HepG2 (cell line): ENCODE results near the gene TOR4A. TPM values are rescaled to one million over a fixed set of nuclear protein-coding genes. Genes with fewer than 3 reads are reported as not detected.

Source experiments
- AKNA ChIP-seq: sonication (generic); formaldehyde crosslinking; IDR thresholded peaks from 2 replicates; pipeline ENCODE4 v1.4.0; 2020; ENCODE audit warnings: missing genetic modification reagents, borderline replicate concordance
- GTF3A ChIP-seq: sonication (generic); formaldehyde crosslinking; conservative IDR thresholded peaks from 2 replicates; pipeline ENCODE4 v1.4.0; 2020; ENCODE audit warnings: mild to moderate bottlenecking, missing genetic modification reagents
- KDM5B ChIP-seq: sonication (generic); formaldehyde crosslinking; IDR thresholded peaks from 2 replicates; pipeline ENCODE4 v1.4.0; 2020; ENCODE audit warnings: missing genetic modification reagents, mild to moderate bottlenecking, borderline replicate concordance
- MLXIP ChIP-seq: sonication (generic); formaldehyde crosslinking; IDR thresholded peaks from 2 replicates; pipeline ENCODE4 v1.9.0; 2021; ENCODE audit warnings: missing genetic modification reagents, borderline replicate concordance
- PATZ1 ChIP-seq: sonication (generic); formaldehyde crosslinking; IDR thresholded peaks from 2 replicates; pipeline ENCODE4 v1.4.0; 2020; ENCODE audit warnings: missing genetic modification reagents
- PAXIP1 ChIP-seq: sonication (generic); formaldehyde crosslinking; conservative IDR thresholded peaks from 2 replicates; pipeline ENCODE4 v1.4.0; 2020; ENCODE audit warnings: mild to moderate bottlenecking, missing genetic modification reagents, moderate library complexity
- POLR2AphosphoS5 ChIP-seq: IDR thresholded peaks from 2 replicates; pipeline ENCODE4 v1.6.1; 2012; ENCODE audit warnings: low read depth, low read length
- SMARCE1 ChIP-seq: fragments of 450-650 bp; IDR thresholded peaks from 2 replicates; pipeline ENCODE4 v1.6.1; 2017; ENCODE audit warnings: borderline replicate concordance
- STAG1 ChIP-seq: sonication (generic); formaldehyde crosslinking; IDR thresholded peaks from 2 replicates; pipeline ENCODE4 v1.4.0; 2020; ENCODE audit warnings: missing genetic modification reagents
- TBL1XR1 ChIP-seq: fragments of 150-350 bp; IDR thresholded peaks from 2 replicates; pipeline ENCODE4 v1.6.1; 2014; ENCODE audit warnings: borderline replicate concordance, low read length; ENCODE audit not compliant: partially characterized antibody
- ZNF24 ChIP-seq: fragments of 450-650 bp; IDR thresholded peaks from 2 replicates; pipeline ENCODE4 v1.6.1; 2017; ENCODE audit warnings: antibody characterized with exemption, mild to moderate bottlenecking
- ZNF263 ChIP-seq: sonication (generic); formaldehyde crosslinking; IDR thresholded peaks from 2 replicates; pipeline ENCODE4 v1.4.0; 2020; ENCODE audit warnings: missing genetic modification reagents
- ZNF33A ChIP-seq: sonication (generic); formaldehyde crosslinking; IDR thresholded peaks from 2 replicates; pipeline ENCODE4 v1.5.1; 2020; ENCODE audit warnings: missing genetic modification reagents, mild to moderate bottlenecking, moderate library complexity, borderline replicate concordance
- ZNF652 ChIP-seq: IDR thresholded peaks from 2 replicates; pipeline ENCODE4 v1.6.1; 2016; ENCODE audit warnings: low read depth, borderline replicate concordance
- ZNF672 ChIP-seq: sonication (generic); formaldehyde crosslinking; IDR thresholded peaks from 2 replicates; pipeline ENCODE4 v1.8.1; 2022; ENCODE audit warnings: missing genetic modification reagents
- ZNF678 ChIP-seq: sonication (generic); formaldehyde crosslinking; IDR thresholded peaks from 2 replicates; pipeline ENCODE4 v1.4.0; 2020; ENCODE audit warnings: mild to moderate bottlenecking, missing genetic modification reagents
- polyA plus RNA-seq, 8 experiments: library from polyadenylated mRNA; depleted of rRNA in 3 of 8; stranded (reverse) in 7 of 8; unstranded in 1 of 8; fragments of >200 nt; fragmentation: Illumina TruSeq in 4 of 8; extraction: Trizol in 4 of 8; gene quantifications; 2 replicates each; pipeline versions ENCODE4 v1.2.1 to v1.2.3, GENCODE V29; 2011 to 2016; ENCODE audit warnings: low read depth in 4 of 8, missing spikeins in 1 of 8, mixed read lengths in 1 of 8; ENCODE audit not compliant: insufficient read depth in 1 of 8
- total RNA-seq, 5 experiments: library from RNA; depleted of rRNA; stranded (reverse); fragments of >200 nt; fragmentation: Illumina TruSeq; extraction: Trizol; gene quantifications; 2 replicates each; pipeline ENCODE4 v1.2.3, GENCODE V29; 2016; ENCODE audit warnings: low read depth in 1 of 5

The TOR4A gene
- total and polyA plus RNA-seq, 2 of the 13 experiments (the other 11 are each of a cell fraction or from before 2014, with no cell fraction given): 11.1 to 14.2 TPM

- peak; percentile 28; the same call in 1 of the 2 replicates for TF ChIP-seq ZNF672 (CRISPR knock-in tag)
- no peak for TF ChIP-seq ZNF678 (CRISPR knock-in tag)
- TF ChIP-seq GTF3A (CRISPR knock-in tag): no peak
- no peak for TF ChIP-seq ZNF24
- peak; percentile 28; the same call in 1 of the 2 replicates for TF ChIP-seq KDM5B (CRISPR knock-in tag)
- peak; percentile 78 for TF ChIP-seq PAXIP1 (CRISPR knock-in tag)
- no peak for TF ChIP-seq MLXIP (CRISPR knock-in tag)
- TF ChIP-seq TBL1XR1: no peak
- TF ChIP-seq PATZ1 (CRISPR knock-in tag): peak; percentile 92
- no peak for TF ChIP-seq ZNF263 (CRISPR knock-in tag)
- TF ChIP-seq POLR2AphosphoS5: no peak
- no peak for TF ChIP-seq ZNF652
- no peak for TF ChIP-seq STAG1
- TF ChIP-seq AKNA (CRISPR knock-in tag): no peak
- no peak for TF ChIP-seq ZNF33A (CRISPR knock-in tag)
- no peak for TF ChIP-seq SMARCE1
Observed at GRCh38 chr9:137241490-137242268, 35.8 kb upstream of the TOR4A start (continued).
